HEK293 (cell line): Measurements from ENCODE around the gene OR2W1.

Experiments used
- CTCF ChIP-seq: fragments of 450-650 bp; formaldehyde crosslinking; IDR thresholded peaks from 2 replicates; pipeline ENCODE4 v1.5.1; 2016; ENCODE audit warnings: missing biosample characterization, missing genetic modification characterization
- SP2 ChIP-seq: fragments of 450-650 bp; formaldehyde crosslinking; IDR thresholded peaks from 2 replicates; pipeline ENCODE4 v1.5.1; 2016; ENCODE audit warnings: missing biosample characterization, missing genetic modification characterization
- YY1 ChIP-seq: fragments of 450-650 bp; formaldehyde crosslinking; IDR thresholded peaks from 2 replicates; pipeline ENCODE4 v1.5.1; 2018; ENCODE audit warnings: missing biosample characterization, missing genetic modification characterization
- ZBTB17 ChIP-seq: fragments of 450-650 bp; formaldehyde crosslinking; IDR thresholded peaks from 2 replicates; pipeline ENCODE4 v1.5.1; 2016; ENCODE audit warnings: missing biosample characterization, missing genetic modification characterization
- ZNF423 ChIP-seq: fragments of 450-650 bp; formaldehyde crosslinking; IDR thresholded peaks from 2 replicates; pipeline ENCODE4 v1.5.1; 2016; ENCODE audit warnings: missing biosample characterization, missing genetic modification characterization

DNA sequence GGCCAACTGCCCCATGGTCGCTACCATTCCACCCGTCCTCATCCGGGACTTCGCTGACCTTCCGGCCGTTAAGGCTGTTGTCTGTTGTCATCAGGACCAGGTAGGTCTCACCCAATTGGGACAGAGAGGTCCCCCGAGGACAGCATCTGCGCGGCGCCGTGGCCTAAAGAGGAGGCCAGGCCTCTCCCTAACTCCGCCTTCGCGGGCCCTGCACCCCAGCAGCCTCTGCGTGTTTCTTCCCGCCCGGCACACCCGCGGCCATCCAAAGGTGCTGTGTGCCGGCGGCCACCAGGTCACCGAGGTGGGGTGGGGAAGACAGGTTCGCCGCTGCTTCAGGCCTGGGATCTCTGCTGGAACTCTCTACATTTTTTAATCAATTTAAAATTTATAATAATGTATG, 9.0 kb downstream of the OR2W1 start:
- TF ChIP-seq CTCF (no peak), SP2 (tag by site-specific recombination) (no peak), ZBTB17 (no peak), YY1 (tag by site-specific recombination) (no peak), ZNF423 (tag by site-specific recombination) (no peak)
